T-helper 9 cell (primary cell): ENCODE results near the gene FAM171A1.
"Not testable (repeated sequence)": the region's sequence is repeated elsewhere in the genome, so short reads cannot be mapped to it uniquely, and the experiment has no call there.

Experiments
- DNase-seq: peaks from one replicate; pipeline ENCODE4 v3.0.0-alpha.2; 2020
- total RNA-seq, 2 donors: gene quantifications; one replicate each; lab custom pipeline; 2026; lab: John Stamatoyannopoulos, UW

Gene FAM171A1
- 4.1 to 8.0 reads per million in 2 donors for total RNA-seq

- peak; percentile 55 for DNase-seq
Observed at GRCh38 chr10:15370856-15371701, at the start of gene FAM171A1. Gene FAM171A1, minus strand, starts transcription at chr10:15371289. Its CDS starts 237 bp downstream, at chr10:15371052.

GRCh38 chr10:15420858-15421257 lies 49.8 kb upstream of the FAM171A1 start:
- no peak for DNase-seq

GRCh38 chr10:15419279-15419874 lies 48.3 kb upstream of the FAM171A1 start:
- DNase-seq = peak; percentile 14

- DNase-seq = no peak
Observed at GRCh38 chr10:15416034-15416433, 44.9 kb upstream of the FAM171A1 start.

- no peak for DNase-seq
Observed at GRCh38 chr10:15411010-15411409, 39.9 kb upstream of the FAM171A1 start.

GRCh38 chr10:15409350-15409749 lies 38.3 kb upstream of the FAM171A1 start:
- DNase-seq = not testable (repeated sequence)

- DNase-seq = no peak
Observed at GRCh38 chr10:15408557-15408956, 37.5 kb upstream of the FAM171A1 start.

- DNase-seq = no peak
Observed at GRCh38 chr10:15405319-15405718, 34.2 kb upstream of the FAM171A1 start.

GRCh38 chr10:15401382-15401781 lies 30.3 kb upstream of the FAM171A1 start:
- no peak for DNase-seq

- DNase-seq = not testable (repeated sequence)
Observed at GRCh38 chr10:15400461-15400860, 29.4 kb upstream of the FAM171A1 start.

- no peak for DNase-seq
Observed at GRCh38 chr10:15399060-15399661, 28.1 kb upstream of the FAM171A1 start.

GRCh38 chr10:15395935-15396334 lies 24.8 kb upstream of the FAM171A1 start:
- DNase-seq = no peak

GRCh38 chr10:15393139-15393825 lies 22.2 kb upstream of the FAM171A1 start:
- no peak for DNase-seq

- no peak for DNase-seq
Observed at GRCh38 chr10:15391491-15391890, 20.4 kb upstream of the FAM171A1 start.

- not testable (repeated sequence) for DNase-seq
Observed at GRCh38 chr10:15388172-15388571, 17.1 kb upstream of the FAM171A1 start.

GRCh38 chr10:15387021-15387420 lies 15.9 kb upstream of the FAM171A1 start:
- DNase-seq = no peak

GRCh38 chr10:15385552-15386455 lies 14.7 kb upstream of the FAM171A1 start:
- DNase-seq = no peak

- no peak for DNase-seq
Observed at GRCh38 chr10:15381420-15381819, 10.3 kb upstream of the FAM171A1 start.

- no peak for DNase-seq
Observed at GRCh38 chr10:15379078-15379477, 8.0 kb upstream of the FAM171A1 start.

GRCh38 chr10:15378569-15378968 lies 7.5 kb upstream of the FAM171A1 start:
- no peak for DNase-seq

GRCh38 chr10:15374566-15374965 lies 3.5 kb upstream of the FAM171A1 start:
- DNase-seq = no peak

- DNase-seq = no peak
Observed at GRCh38 chr10:15374156-15374555, 3.1 kb upstream of the FAM171A1 start.
